Erythroblast (primary cell): ENCODE data around the gene USP40.

Experiments used
- GATA1 ChIP-seq: IDR thresholded peaks from 2 replicates; pipeline ENCODE4 v1.6.1; 2011; ENCODE audit warnings: low read depth, mild to moderate bottlenecking, control low read depth, low read length, moderate library complexity
- POLR2A ChIP-seq: IDR thresholded peaks from 2 replicates; pipeline ENCODE4 v1.6.1; 2011; ENCODE audit warnings: mild to moderate bottlenecking, low read length

DNA sequence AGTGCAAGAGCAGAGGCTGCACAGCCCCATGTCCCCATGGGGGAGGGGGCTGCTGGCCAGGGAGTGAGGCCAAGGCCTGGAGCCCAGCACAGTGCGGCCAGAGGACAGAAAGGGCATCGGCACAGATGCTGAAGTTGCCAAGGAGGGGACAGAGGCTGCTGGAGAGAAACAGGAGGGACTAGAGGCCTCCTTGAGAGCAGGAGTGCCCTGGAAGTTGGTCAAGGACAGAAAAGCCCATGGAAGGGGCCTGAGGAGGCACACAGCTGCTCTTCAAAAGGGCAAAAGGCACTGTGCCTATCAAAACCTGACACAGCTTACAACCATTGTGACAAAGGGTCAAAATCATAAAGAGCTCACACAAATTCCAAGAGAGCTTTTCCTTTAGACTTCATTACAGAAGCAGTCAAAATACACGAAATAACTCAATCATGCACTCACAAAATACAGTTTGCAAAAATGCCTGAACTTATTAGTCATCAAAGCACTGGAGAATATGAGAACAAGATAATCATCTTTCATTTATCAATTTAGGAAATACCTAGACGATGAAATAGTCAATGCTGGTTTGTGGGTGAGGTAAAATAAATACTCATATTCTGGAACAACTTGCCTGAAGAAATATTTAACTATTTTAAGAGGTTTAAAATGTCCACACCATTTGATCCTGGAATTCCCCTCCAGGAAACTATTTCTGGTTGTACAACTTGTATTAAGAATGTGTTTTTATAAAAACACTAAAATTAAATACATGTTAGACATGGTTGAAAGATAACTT is 79.6 kb downstream of the USP40 start:
- TF ChIP-seq POLR2A = no peak
- no peak for TF ChIP-seq GATA1
